SK-N-MC (cell line): ENCODE results near the gene ARHGAP26.

Experiments used
- DNase-seq: peaks from one replicate; pipeline ENCODE4 v3.0.0-alpha.2; 2011; ENCODE audit warnings: low read depth, low spot score
- H3K27ac ChIP-seq: fragments of 200-600 bp; sonication (generic); 2 replicates; pipeline ENCODE4 v1.5.1; 2016; ENCODE audit warnings: mixed run types
- H3K36me3 ChIP-seq: fragments of 200-600 bp; sonication (generic); 2 replicates; pipeline ENCODE4 v1.6.1; 2017; ENCODE audit warnings: antibody characterized with exemption, low read length, mixed read lengths; ENCODE audit not compliant: insufficient read depth
- H3K4me3 ChIP-seq: fragments of 200-600 bp; sonication (generic); 2 replicates; pipeline ENCODE4 v1.5.1; 2016
- H3K9ac ChIP-seq: fragments of 200-600 bp; sonication (generic); 2 replicates; pipeline ENCODE4 v1.8.0; 2017; ENCODE audit warnings: mixed run types, mixed read lengths; ENCODE audit not compliant: insufficient read length
- H3K9me3 ChIP-seq: fragments of 200-600 bp; sonication (generic); 2 replicates; pipeline ENCODE4 v1.6.1; 2017; ENCODE audit warnings: low read depth, mild to moderate bottlenecking, antibody characterized with exemption, low read length, moderate library complexity, mixed read lengths
- EZH2 ChIP-seq: fragments of 200-600 bp; sonication (generic); IDR thresholded peaks from one replicate; pipeline ENCODE4 v1.6.1; 2017; ENCODE audit warnings: antibody characterized with exemption
- FOXP2 ChIP-seq: optimal IDR thresholded peaks from 2 replicates; pipeline ENCODE3; 2011; ENCODE audit warnings: mild to moderate bottlenecking, moderate library complexity; ENCODE audit not compliant: insufficient read depth; ENCODE audit errors: extremely low read length, control extremely low read depth
- POLR2AphosphoS5 ChIP-seq: IDR thresholded peaks from 2 replicates; pipeline ENCODE4 v1.6.1; 2012; ENCODE audit warnings: mild to moderate bottlenecking, low read depth, low read length, borderline replicate concordance

The ARHGAP26 gene

GRCh38 chr5:143263272-143263810 is 493.2 kb downstream of the ARHGAP26 start:
- H3K27ac ChIP-seq = no peak overlapping the region
- no peak overlapping the region for H3K4me3 ChIP-seq
- DNase-seq = no peak
- no peak overlapping the region for H3K9ac ChIP-seq
- TF ChIP-seq FOXP2 (no peak), EZH2 (no peak), POLR2AphosphoS5 (no peak)
- H3K9me3 ChIP-seq = no peaks in the 10 kb centered on the region
- H3K36me3 ChIP-seq = no peaks in the 10 kb centered on the region

GRCh38 chr5:143265995-143266394 is 495.8 kb downstream of the ARHGAP26 start:
- Histone ChIP-seq H3K9ac (no peak overlapping the region), H3K27ac (no peak overlapping the region), H3K36me3 (no peaks in the 10 kb centered on the region), H3K4me3 (no peak overlapping the region), H3K9me3 (0 out of 2 replicates have a peak, but pooled peaks cover 4% of the 10 kb centered on the region)
- no peak for DNase-seq
- no peak for TF ChIP-seq EZH2
- no peak for TF ChIP-seq POLR2AphosphoS5
- TF ChIP-seq FOXP2 = no peak

GRCh38 chr5:143267186-143267585 is 497.0 kb downstream of the ARHGAP26 start:
- no peak overlapping the region for H3K9ac ChIP-seq
- no peak for DNase-seq
- H3K36me3 ChIP-seq = no peaks in the 10 kb centered on the region
- no peak overlapping the region for H3K4me3 ChIP-seq
- H3K9me3 ChIP-seq = 0 out of 2 replicates have a peak, but pooled peaks cover 4% of the 10 kb centered on the region
- H3K27ac ChIP-seq = no peak overlapping the region
- TF ChIP-seq EZH2 = no peak
- no peak for TF ChIP-seq POLR2AphosphoS5
- no peak for TF ChIP-seq FOXP2

- Histone ChIP-seq H3K4me3 (no peak overlapping the region), H3K36me3 (no peaks in the 10 kb centered on the region), H3K9ac (no peak overlapping the region), H3K27ac (no peak overlapping the region), H3K9me3 (0 out of 2 replicates have a peak, but pooled peaks cover 4% of the 10 kb centered on the region)
- TF ChIP-seq FOXP2 (no peak), POLR2AphosphoS5 (no peak), EZH2 (no peak)
- DNase-seq = no peak
These were observed 498.2 kb downstream of the ARHGAP26 start for GRCh38 chr5:143268388-143268787.

- H3K9me3 ChIP-seq = 0 out of 2 replicates have a peak, but pooled peaks cover 4% of the 10 kb centered on the region
- no peak for TF ChIP-seq FOXP2
- no peak for TF ChIP-seq POLR2AphosphoS5
- TF ChIP-seq EZH2 = no peak
- H3K36me3 ChIP-seq = no peaks in the 10 kb centered on the region
- H3K9ac ChIP-seq = no peak overlapping the region
- no peak overlapping the region for H3K4me3 ChIP-seq
- no peak for DNase-seq
- no peak overlapping the region for H3K27ac ChIP-seq
These were observed 501.3 kb downstream of the ARHGAP26 start for GRCh38 chr5:143271431-143271830.

- H3K36me3 ChIP-seq = no peaks in the 10 kb centered on the region
- DNase-seq = no peak
- no peak overlapping the region for H3K4me3 ChIP-seq
- no peaks in the 10 kb centered on the region for H3K9me3 ChIP-seq
- no peak overlapping the region for H3K27ac ChIP-seq
- TF ChIP-seq EZH2 (no peak), POLR2AphosphoS5 (no peak), FOXP2 (no peak)
- no peak overlapping the region for H3K9ac ChIP-seq
These were observed 504.8 kb downstream of the ARHGAP26 start for GRCh38 chr5:143274952-143275351.

GRCh38 chr5:143275512-143276363 is 505.6 kb downstream of the ARHGAP26 start:
- DNase-seq = no peak
- no peak overlapping the region for H3K4me3 ChIP-seq
- no peak overlapping the region for H3K27ac ChIP-seq
- TF ChIP-seq FOXP2 (no peak), EZH2 (no peak), POLR2AphosphoS5 (no peak)
- no peaks in the 10 kb centered on the region for H3K9me3 ChIP-seq
- H3K9ac ChIP-seq = no peak overlapping the region
- no peaks in the 10 kb centered on the region for H3K36me3 ChIP-seq

- Histone ChIP-seq H3K27ac (no peak overlapping the region), H3K9ac (no peak overlapping the region), H3K9me3 (no peaks in the 10 kb centered on the region), H3K36me3 (no peaks in the 10 kb centered on the region), H3K4me3 (no peak overlapping the region)
- no peak for TF ChIP-seq FOXP2
- no peak for TF ChIP-seq EZH2
- no peak for TF ChIP-seq POLR2AphosphoS5
- no peak for DNase-seq
These were observed 507.4 kb downstream of the ARHGAP26 start for GRCh38 chr5:143277536-143277935.
